Adrenal gland (tissue), 5 donors: ENCODE measurements around the gene NFIL3.

ENCODE experiments used
- POLR2A ChIP-seq, 2 donors: fragments of 450-650 bp; IDR thresholded peaks; one replicate each; pipeline ENCODE4 v1.6.1; 2017; ENCODE audit warnings: antibody characterized with exemption in 2 of 2, mild to moderate bottlenecking in 2 of 2, moderate library complexity in 1 of 2
- TF ChIP-seq, protein P1 (sequence below), 6 experiments: fragments of 450-650 bp in 4 of 6; fragments of 200-600 bp in 2 of 6; sonication (generic) in 1 of 6; IDR thresholded peaks; 1 replicate in 5 of 6; 2 replicates in 1 of 6; pipeline versions ENCODE4 v1.5.1 to v1.8.0; 2016 to 2021; ENCODE audit warnings: antibody characterized with exemption in 6 of 6, mild to moderate bottlenecking in 2 of 6, moderate library complexity in 1 of 6
- donor health status: DM: no; HTN: no; CAD: no.

DNA sequence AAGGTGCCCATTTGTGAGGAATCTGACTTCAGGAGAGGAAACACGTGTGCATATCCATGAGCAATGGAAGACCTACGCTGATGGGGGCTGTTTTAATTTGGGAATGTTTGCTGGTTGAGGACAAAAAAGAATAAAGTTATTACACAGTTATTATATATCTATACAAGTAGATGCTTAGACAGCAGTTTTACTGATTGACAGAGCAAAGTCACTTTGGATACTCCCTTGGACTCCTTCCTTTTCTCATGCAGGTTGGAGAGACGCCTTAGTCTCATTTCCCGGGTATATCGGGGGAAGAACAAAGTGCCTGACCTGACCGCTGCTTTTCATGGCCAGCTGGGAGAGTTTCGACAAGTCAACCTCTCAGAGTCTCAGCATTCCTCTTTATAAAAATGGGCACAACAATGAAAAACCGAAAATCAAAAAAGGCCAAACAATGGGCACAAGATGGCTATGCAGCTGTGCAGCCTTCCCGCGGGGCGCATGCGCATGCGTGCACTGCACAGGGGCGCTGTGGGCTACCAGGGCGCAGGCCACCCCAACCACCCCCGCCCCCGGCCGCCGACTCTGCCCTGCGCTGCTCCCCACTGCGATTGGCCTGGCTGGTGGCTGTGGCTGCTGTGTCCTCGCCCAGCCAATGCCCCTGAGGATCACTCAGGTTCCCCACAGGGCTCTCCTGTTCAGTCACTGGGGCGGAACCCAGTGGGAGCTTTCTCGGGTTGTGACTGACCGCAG, 18.1 kb downstream of the NFIL3 start:
- TF ChIP-seq, protein P1, sequence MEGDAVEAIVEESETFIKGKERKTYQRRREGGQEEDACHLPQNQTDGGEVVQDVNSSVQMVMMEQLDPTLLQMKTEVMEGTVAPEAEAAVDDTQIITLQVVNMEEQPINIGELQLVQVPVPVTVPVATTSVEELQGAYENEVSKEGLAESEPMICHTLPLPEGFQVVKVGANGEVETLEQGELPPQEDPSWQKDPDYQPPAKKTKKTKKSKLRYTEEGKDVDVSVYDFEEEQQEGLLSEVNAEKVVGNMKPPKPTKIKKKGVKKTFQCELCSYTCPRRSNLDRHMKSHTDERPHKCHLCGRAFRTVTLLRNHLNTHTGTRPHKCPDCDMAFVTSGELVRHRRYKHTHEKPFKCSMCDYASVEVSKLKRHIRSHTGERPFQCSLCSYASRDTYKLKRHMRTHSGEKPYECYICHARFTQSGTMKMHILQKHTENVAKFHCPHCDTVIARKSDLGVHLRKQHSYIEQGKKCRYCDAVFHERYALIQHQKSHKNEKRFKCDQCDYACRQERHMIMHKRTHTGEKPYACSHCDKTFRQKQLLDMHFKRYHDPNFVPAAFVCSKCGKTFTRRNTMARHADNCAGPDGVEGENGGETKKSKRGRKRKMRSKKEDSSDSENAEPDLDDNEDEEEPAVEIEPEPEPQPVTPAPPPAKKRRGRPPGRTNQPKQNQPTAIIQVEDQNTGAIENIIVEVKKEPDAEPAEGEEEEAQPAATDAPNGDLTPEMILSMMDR (IDR thresholded peaks at IDR 0.05), result no peak
- TF ChIP-seq POLR2A (IDR thresholded peaks at IDR 0.05), result no peak
